ENCODE measurements around the gene TIMM22.

Gene TIMM22

GRCh38 chr17:956905-957304 is 40.0 kb upstream of the TIMM22 start:
- TF ChIP-seq CTCF (conservative IDR thresholded peaks at IDR 0.05) (no peak), ZFX (IDR thresholded peaks at IDR 0.05) (no peak)
- no peak overlapping the region for H3K27ac ChIP-seq

GRCh38 chr17:957856-958421 is 39.0 kb upstream of the TIMM22 start:
- H3K27ac ChIP-seq, result no peak overlapping the region
- TF ChIP-seq ZFX (IDR thresholded peaks at IDR 0.05) (no peak), CTCF (conservative IDR thresholded peaks at IDR 0.05) (no peak)

- TF ChIP-seq CTCF (conservative IDR thresholded peaks at IDR 0.05) (no peak), ZFX (IDR thresholded peaks at IDR 0.05) (no peak)
- no peak overlapping the region for H3K27ac ChIP-seq
These were observed 38.0 kb upstream of the TIMM22 start for GRCh38 chr17:958712-959451.

GRCh38 chr17:962166-962565 is 34.8 kb upstream of the TIMM22 start:
- no peak overlapping the region for H3K27ac ChIP-seq
- TF ChIP-seq CTCF (conservative IDR thresholded peaks at IDR 0.05) (no peak), ZFX (IDR thresholded peaks at IDR 0.05) (no peak)

GRCh38 chr17:962670-963069 is 34.3 kb upstream of the TIMM22 start:
- H3K27ac ChIP-seq, result no peak overlapping the region
- TF ChIP-seq CTCF (conservative IDR thresholded peaks at IDR 0.05) (no peak), ZFX (IDR thresholded peaks at IDR 0.05) (no peak)

- no peak overlapping the region for H3K27ac ChIP-seq
- TF ChIP-seq CTCF (conservative IDR thresholded peaks at IDR 0.05), result no peak
- no peak for TF ChIP-seq ZFX (IDR thresholded peaks at IDR 0.05)
These were observed 32.1 kb upstream of the TIMM22 start for GRCh38 chr17:964876-965275.

- H3K27ac ChIP-seq, result no peak overlapping the region
- TF ChIP-seq ZFX (IDR thresholded peaks at IDR 0.05), result no peak
- no peak for TF ChIP-seq CTCF (conservative IDR thresholded peaks at IDR 0.05)
These were observed 31.5 kb upstream of the TIMM22 start for GRCh38 chr17:965311-965989.

All from C4-2B (cell line).